Natural killer cell (primary cell): ENCODE measurements around the gene CMYA5. TPM values are rescaled to one million over a fixed set of nuclear protein-coding genes. Genes with fewer than 3 reads are reported as not detected.

Experiments
- ATAC-seq, 3 donors: fragments of 150-1000 bp in 2 of 3; fragments of 200-7000 bp in 1 of 3; cut with Tn5 transposase; 1 replicate in 1 of 3; 2 replicates in 2 of 3; pipeline ENCODE4 v1.10.0; 2021; ENCODE audit warnings: mild to moderate bottlenecking in 2 of 3, moderate library complexity in 2 of 3
- DNase-seq, 2 donors: peaks; one replicate each; pipeline versions ENCODE4 v3.0.0 to v3.0.0-alpha.2; 2013 to 2021; ENCODE audit warnings: mixed read lengths in 1 of 2
- H3K27ac ChIP-seq: one replicate; pipeline ENCODE4 v1.5.1; 2013; ENCODE audit warnings: mild to moderate bottlenecking, low read length
- H3K27me3 ChIP-seq: one replicate; pipeline ENCODE4 v1.6.1; 2013; ENCODE audit warnings: low read length; ENCODE audit not compliant: control insufficient read depth, insufficient read depth
- H3K36me3 ChIP-seq: one replicate; pipeline ENCODE4 v1.6.1; 2013; ENCODE audit warnings: low read length; ENCODE audit not compliant: control insufficient read depth, insufficient read depth
- H3K4me1 ChIP-seq: one replicate; pipeline ENCODE4 v1.6.1; 2013; ENCODE audit warnings: low read length; ENCODE audit not compliant: control insufficient read depth, insufficient read depth
- H3K4me3 ChIP-seq: one replicate; pipeline ENCODE4 v1.5.1; 2013; ENCODE audit warnings: low read length
- H3K9me3 ChIP-seq: one replicate; pipeline ENCODE4 v1.6.1; 2013; ENCODE audit warnings: low read length; ENCODE audit not compliant: control insufficient read depth, insufficient read depth
- H3K27ac Mint-ChIP-seq, 2 donors: one replicate each; pipeline ENCODE4 v1.8.0; 2022; ENCODE audit warnings: mild to moderate bottlenecking in 2 of 2, mixed read lengths in 2 of 2, moderate library complexity in 1 of 2
- H3K27me3 Mint-ChIP-seq, 2 donors: one replicate each; pipeline ENCODE4 v1.8.0; 2022; ENCODE audit warnings: low read depth in 2 of 2, mixed read lengths in 2 of 2
- H3K36me3 Mint-ChIP-seq: one replicate; pipeline ENCODE4 v1.8.0; 2022; ENCODE audit warnings: mixed read lengths
- H3K4me1 Mint-ChIP-seq, 2 donors: one replicate each; pipeline ENCODE4 v1.8.0; 2022; ENCODE audit warnings: mixed read lengths in 2 of 2
- H3K4me3 Mint-ChIP-seq: one replicate; pipeline ENCODE4 v1.8.0; 2022; ENCODE audit warnings: mild to moderate bottlenecking, moderate library complexity, mixed read lengths
- H3K9me3 Mint-ChIP-seq, 2 donors: one replicate each; pipeline ENCODE4 v1.8.0; 2022; ENCODE audit warnings: mixed read lengths in 2 of 2
- CTCF ChIP-seq: fragments of 200-600 bp; IDR thresholded peaks from one replicate; pipeline ENCODE4 v1.8.0; 2022; ENCODE audit warnings: antibody characterized with exemption
- WGBS: methylation state at CpG from one replicate; pipeline ENCODE4 v1.1.7; 2013; ENCODE audit warnings: missing lambda C conversion rate; ENCODE audit not compliant: insufficient coverage; 5-methylcytosine and 5-hydroxymethylcytosine counted together
- intact Hi-C: fragments of 100-400 bp; cut with micrococcal nuclease; formaldehyde crosslinking; loops from one replicate; pipeline ENCODE4 v1.14.2; 2022
- total RNA-seq, 4 donors: library from RNA; stranded (reverse); fragments of 120-200 nt in 1 of 4; gene quantifications; one replicate each; pipeline versions ENCODE4 v1.2.3 to v1.2.4, GENCODE V29; 2013 to 2022

The CMYA5 gene
- total RNA-seq, 3 donors from 2014 or later (not counting 1 experiment from before 2014, with no cell fraction given) = 0.53 to 0.93 (median 0.71) TPM

GRCh38 chr5:79843450-79844388, 154.1 kb downstream of the CMYA5 start:
- H3K27ac ChIP-seq = no peak overlapping the region
- intact Hi-C loops = no loop called here
- DNase-seq = no peak

GRCh38 chr5:79844571-79844970, 154.9 kb downstream of the CMYA5 start:
- Mint-ChIP-seq H3K9me3 (no peaks in the 10 kb centered on the region), H3K4me1 (no peaks in the 10 kb centered on the region), H3K27me3 (peaks cover 8 to 10% of the 10 kb centered on the region in 2 donors), H3K4me3 (no peak overlapping the region), H3K27ac (no peak overlapping the region), H3K36me3 (no peaks in the 10 kb centered on the region)
- H3K4me1 ChIP-seq = no peaks in the 10 kb centered on the region
- intact Hi-C loops = no loop called here
- TF ChIP-seq CTCF = no peak
- DNase-seq = no peak
- no peaks in the 10 kb centered on the region for H3K9me3 ChIP-seq
- 95% methylated on average over 1 of the region's 1 CpG for WGBS
- no peak overlapping the region for H3K27ac ChIP-seq
- no peaks in the 10 kb centered on the region for H3K36me3 ChIP-seq
- H3K4me3 ChIP-seq = no peak overlapping the region
- peaks cover 2% of the 10 kb centered on the region for H3K27me3 ChIP-seq
- ATAC-seq = no peak

More at GRCh38 chr5:79843450-79844388, 154.1 kb downstream of the CMYA5 start:
- WGBS = 91% methylated on average over 13 of the region's 15 CpGs
- no peaks in the 10 kb centered on the region for H3K36me3 ChIP-seq
- no peak overlapping the region for H3K4me3 ChIP-seq
- no peak overlapping the region for H3K4me3 Mint-ChIP-seq
- H3K9me3 ChIP-seq = no peaks in the 10 kb centered on the region
- H3K9me3 Mint-ChIP-seq = no peaks in the 10 kb centered on the region
- H3K27me3 Mint-ChIP-seq = peaks cover 8 to 13% of the 10 kb centered on the region in 2 donors
- H3K27ac Mint-ChIP-seq = no peak overlapping the region
- H3K4me1 ChIP-seq = no peaks in the 10 kb centered on the region
- no peak for ATAC-seq
- H3K27me3 ChIP-seq = peaks cover 2% of the 10 kb centered on the region
- no peaks in the 10 kb centered on the region for H3K36me3 Mint-ChIP-seq
- no peak for TF ChIP-seq CTCF
- no peaks in the 10 kb centered on the region for H3K4me1 Mint-ChIP-seq

- peaks cover 2% of the 10 kb centered on the region for H3K27me3 ChIP-seq
- DNase-seq = no peak
- no peaks in the 10 kb centered on the region for H3K9me3 ChIP-seq
- Mint-ChIP-seq H3K4me3 (no peak overlapping the region), H3K27me3 (peaks cover 3 to 5% of the 10 kb centered on the region in 2 donors), H3K9me3 (no peaks in the 10 kb centered on the region), H3K27ac (no peak overlapping the region), H3K4me1 (no peaks in the 10 kb centered on the region), H3K36me3 (no peaks in the 10 kb centered on the region)
- no peak for ATAC-seq
- H3K27ac ChIP-seq = no peak overlapping the region
- intact Hi-C loops = no loop called here
- 90% methylated on average over 7 of the region's 7 CpGs for WGBS
- H3K36me3 ChIP-seq = no peaks in the 10 kb centered on the region
- TF ChIP-seq CTCF = no peak
- H3K4me1 ChIP-seq = no peaks in the 10 kb centered on the region
- H3K4me3 ChIP-seq = no peak overlapping the region
Observed at GRCh38 chr5:79845448-79846197, 156.0 kb downstream of the CMYA5 start.
